IMR-90 (cell line): ENCODE results near the gene FAM89A. TPM values are rescaled to one million over a fixed set of nuclear protein-coding genes. Genes with fewer than 3 reads are reported as not detected.

Experiments
- ATAC-seq: fragments of 200-7000 bp; cut with Tn5 transposase; 2 replicates; pipeline ENCODE4 v1.9.1; 2020; ENCODE audit warnings: low read depth, mild to moderate bottlenecking, moderate library complexity
- BruUV-seq: library from RNA; stranded (reverse); fragments of 400-500 nt; replicated peaks from 2 replicates; lab custom pipeline; 2021; lab: Mats Ljungman, UMichigan
- CTCF ChIA-PET: fragments of 300-600 bp; formaldehyde crosslinking; extraction: SDS; loops from one replicate; lab custom pipeline; 2021; ENCODE audit warnings: antibody characterized with exemption; lab: Yijun Ruan, JAX
- POLR2A ChIA-PET: fragments of 300-600 bp; sonication (Branson Sonifier 250); formaldehyde crosslinking; loops from one replicate; lab custom pipeline; 2022; ENCODE audit warnings: antibody characterized with exemption; ENCODE audit not compliant: unreplicated experiment; lab: Charles Lee
- DNase-seq: peaks from one replicate; pipeline ENCODE4 v3.0.0; 2013
- H2AFZ ChIP-seq: replicated peaks from 2 replicates; pipeline ENCODE3; 2013; ENCODE audit warnings: low read length, mild to moderate bottlenecking; ENCODE audit not compliant: poor library complexity
- H2AK5ac ChIP-seq: 2 replicates; pipeline ENCODE4 v1.6.1; 2013; ENCODE audit warnings: low read depth, low read length, inconsistent platforms
- H2AK9ac ChIP-seq: replicated peaks from 2 replicates; pipeline ENCODE3; 2013; ENCODE audit warnings: mild to moderate bottlenecking, low read depth, low read length, moderate library complexity; ENCODE audit not compliant: poor library complexity
- H2BK120ac ChIP-seq: 2 replicates; pipeline ENCODE4 v1.6.1; 2013; ENCODE audit warnings: low read depth, low read length, inconsistent platforms
- H2BK15ac ChIP-seq: 3 replicates; pipeline ENCODE4 v1.6.1; 2013; ENCODE audit warnings: low read depth, low read length, inconsistent platforms
- H2BK20ac ChIP-seq: 2 replicates; pipeline ENCODE4 v1.6.1; 2013; ENCODE audit warnings: low read depth, mild to moderate bottlenecking, inconsistent platforms, low read length, moderate library complexity
- H2BK5ac ChIP-seq: 2 replicates; pipeline ENCODE4 v1.6.1; 2013; ENCODE audit warnings: mild to moderate bottlenecking, low read depth, low read length, inconsistent platforms; ENCODE audit not compliant: poor library complexity, severe bottlenecking
- H3K14ac ChIP-seq: replicated peaks from 2 replicates; pipeline ENCODE4 v1.6.1; 2013; ENCODE audit warnings: low read depth, low read length, inconsistent platforms
- H3K18ac ChIP-seq: 2 replicates; pipeline ENCODE4 v1.6.1; 2013; ENCODE audit warnings: low read depth, low read length, control low read depth
- H3K23ac ChIP-seq: 2 replicates; pipeline ENCODE4 v1.6.1; 2013; ENCODE audit warnings: low read depth, low read length, inconsistent platforms
- H3K27ac ChIP-seq: 2 replicates; pipeline ENCODE4 v1.5.1; 2013; ENCODE audit warnings: mild to moderate bottlenecking, control low read depth, low read length; ENCODE audit not compliant: insufficient read depth
- H3K27me3 ChIP-seq: 2 replicates; pipeline ENCODE4 v1.6.1; 2013; ENCODE audit warnings: low read length; ENCODE audit not compliant: control insufficient read depth, insufficient read depth
- H3K36me3 ChIP-seq: 2 replicates; pipeline ENCODE4 v1.6.1; 2013; ENCODE audit warnings: low read length, mixed read lengths; ENCODE audit not compliant: control insufficient read depth, insufficient read depth
- H3K4ac ChIP-seq: 2 replicates; pipeline ENCODE4 v1.6.1; 2013; ENCODE audit warnings: low read depth, low read length, inconsistent platforms
- H3K4me1 ChIP-seq: 2 replicates; pipeline ENCODE4 v1.6.1; 2013; ENCODE audit warnings: low read length, mixed read lengths; ENCODE audit not compliant: control insufficient read depth, insufficient read depth
- H3K4me2 ChIP-seq: 2 replicates; pipeline ENCODE4 v1.6.1; 2013; ENCODE audit warnings: low read depth, mild to moderate bottlenecking, control low read depth, low read length, moderate library complexity
- H3K4me3 ChIP-seq: 2 replicates; pipeline ENCODE4 v1.5.1; 2013; ENCODE audit warnings: low read depth, mild to moderate bottlenecking, control low read depth, low read length, moderate library complexity; ENCODE audit not compliant: insufficient read depth
- H3K56ac ChIP-seq: 2 replicates; pipeline ENCODE4 v1.6.1; 2013; ENCODE audit warnings: low read length, inconsistent platforms; ENCODE audit not compliant: insufficient read depth; ENCODE audit errors: extremely low read depth
- H3K79me1 ChIP-seq, 2 experiments: 2 replicates each; pipeline ENCODE4 v1.6.1; 2013; ENCODE audit warnings: low read length in 2 of 2, inconsistent platforms in 1 of 2, low read depth in 1 of 2
- H3K9ac ChIP-seq: 2 replicates; pipeline ENCODE4 v1.6.1; 2013; ENCODE audit warnings: low read depth, low read length, control low read depth
- H3K9me1 ChIP-seq: 2 replicates; pipeline ENCODE4 v1.6.1; 2013; ENCODE audit warnings: low read length, inconsistent platforms; ENCODE audit not compliant: insufficient read depth
- H3K9me3 ChIP-seq: 2 replicates; pipeline ENCODE4 v1.6.1; 2013; ENCODE audit warnings: low read length; ENCODE audit not compliant: control insufficient read depth, insufficient read depth
- H4K20me1 ChIP-seq: 2 replicates; pipeline ENCODE4 v1.6.1; 2013; ENCODE audit warnings: low read length, inconsistent platforms; ENCODE audit not compliant: insufficient read depth
- H4K5ac ChIP-seq: 2 replicates; pipeline ENCODE4 v1.6.1; 2013; ENCODE audit warnings: mild to moderate bottlenecking, low read depth, low read length, control low read depth
- H4K8ac ChIP-seq, 2 experiments: 2 replicates each; pipeline ENCODE4 v1.6.1; 2013; ENCODE audit warnings: low read depth in 2 of 2, low read length in 2 of 2, control low read depth in 1 of 2, inconsistent platforms in 1 of 2
- H4K91ac ChIP-seq: 2 replicates; pipeline ENCODE4 v1.6.1; 2013; ENCODE audit warnings: low read depth, low read length, inconsistent platforms; ENCODE audit not compliant: insufficient read depth
- POLR2A ChIP-seq: IDR thresholded peaks from 2 replicates; pipeline ENCODE4 v1.6.1; 2012; ENCODE audit warnings: mild to moderate bottlenecking, low read depth, low read length
- WGBS, 2 experiments: methylation state at CpG; one replicate each; pipeline versions ENCODE4 v1.1.5 to v1.1.7; 2013; ENCODE audit warnings: missing lambda C conversion rate in 2 of 2; ENCODE audit not compliant: insufficient read length in 1 of 2; ENCODE audit errors: extremely low coverage in 2 of 2; 5-methylcytosine and 5-hydroxymethylcytosine counted together
- dilution Hi-C: fragments of 300-500 bp; cut with HindIII; formaldehyde crosslinking; loops from one replicate; pipeline ENCODE4 v1.14.3; 2018; ENCODE audit warnings: low sequenced_read_pairs; ENCODE audit not compliant: unreplicated experiment
- in situ Hi-C: fragments of 300-500 bp; cut with MboI; formaldehyde crosslinking; loops from 3 replicates; pipeline ENCODE4 v1.14.3; 2019; ENCODE audit warnings: low sequenced_read_pairs, inconsistent platforms, mixed read lengths
- intact Hi-C: fragments of 100-400 bp; cut with micrococcal nuclease; formaldehyde crosslinking; loops from 2 replicates; pipeline ENCODE4 v1.10.0; 2022
- polyA plus RNA-seq, 3 experiments: library from polyadenylated mRNA; depleted of rRNA; stranded (reverse); fragments of >200 nt; gene quantifications; 2 replicates each; pipeline ENCODE4 v1.2.3, GENCODE V29; 2012; ENCODE audit warnings: low replicate concordance in 1 of 3
- total RNA-seq: library from RNA; depleted of rRNA; stranded (reverse); fragments of >200 nt; gene quantifications from 2 replicates; pipeline ENCODE4 v1.2.3, GENCODE V29; 2012

FAM89A gene
- total and polyA plus RNA-seq, 2 of the 4 experiments (the other 2 are of a cell fraction), result 6.8 to 8.1 TPM

- no peak overlapping the region for H2BK20ac ChIP-seq
- ATAC-seq (no peak), DNase-seq (no peak)
- TF ChIP-seq POLR2A, result no peak
- H3K4me3 ChIP-seq, result no peak overlapping the region
- in situ Hi-C loops, result no loop called here
- no peak overlapping the region for H3K14ac ChIP-seq
- H2AFZ ChIP-seq, result no peak overlapping the region
- intact Hi-C loops, result no loop called here
- no peak overlapping the region for H3K18ac ChIP-seq
- BruUV-seq, result no TSS peak
- H4K20me1 ChIP-seq, result no peaks in the 10 kb centered on the region
- no peak overlapping the region for H3K4me2 ChIP-seq
- no peaks in the 10 kb centered on the region for H3K36me3 ChIP-seq
- H3K27me3 ChIP-seq, result peaks cover 12% of the 10 kb centered on the region
- no peak overlapping the region for H2BK15ac ChIP-seq
- H4K5ac ChIP-seq, result no peak overlapping the region
- no peak overlapping the region for H3K9ac ChIP-seq
- H3K9me3 ChIP-seq, result no peaks in the 10 kb centered on the region
- H2BK120ac ChIP-seq, result no peak overlapping the region
- no peak overlapping the region for H3K56ac ChIP-seq
- H3K9me1 ChIP-seq, result peaks cover 2% of the 10 kb centered on the region; the same call in 1 of the 2 replicates
- no peak overlapping the region for H2BK5ac ChIP-seq
- H2AK5ac ChIP-seq, result no peak overlapping the region
- H3K23ac ChIP-seq, result no peak overlapping the region
- no peak overlapping the region for H2AK9ac ChIP-seq
- POLR2A ChIA-PET, result no interaction called here
- no peak overlapping the region for H3K27ac ChIP-seq
- no peak overlapping the region for H4K8ac ChIP-seq
- H3K4ac ChIP-seq, result no peak overlapping the region
- CTCF ChIA-PET, result interaction anchor here (0.6 kb wide), 1 partner anchor 112 kb away, joined by 3 read pairs; no protein-coding TSS in a partner anchor
- dilution Hi-C loops, result no loop called here
- no CpG with 5 or more reads among the region's 6 CpGs for WGBS, 2 experiments
- H4K91ac ChIP-seq, result no peak overlapping the region
- peaks cover 2% of the 10 kb centered on the region; the same call in 1 of the 2 replicates for H3K4me1 ChIP-seq
- H3K79me1 ChIP-seq, result no peaks in the 10 kb centered on the region
Observed at GRCh38 chr1:231063331-231063730, 23.3 kb upstream of the FAM89A start.
